Right cardiac atrium (tissue), 5 donors: ENCODE data around the gene SPRED2. TPM values are rescaled to one million over a fixed set of nuclear protein-coding genes. Genes with fewer than 3 reads are reported as not detected.
A peak's percentile ranks its signal among the peaks of the same experiment; 100 is the strongest.

ENCODE experiments used
- ATAC-seq, 2 donors: fragments of 200-7000 bp; cut with Tn5 transposase; one replicate each; pipeline versions ENCODE4 v1.8.0 to v1.9.1; 2020; ENCODE audit warnings: moderate library complexity in 2 of 2, mild to moderate bottlenecking in 1 of 2
- DNase-seq, 3 donors: peaks; one replicate each; pipeline ENCODE4 v3.0.0-alpha.2; 2020
- H3K27ac ChIP-seq: one replicate; pipeline ENCODE4 v1.5.1; 2013; ENCODE audit warnings: mild to moderate bottlenecking, low read length, control low read depth, moderate library complexity
- H3K27me3 ChIP-seq: one replicate; pipeline ENCODE4 v1.6.1; 2013; ENCODE audit not compliant: control insufficient read depth, insufficient read depth
- H3K4me1 ChIP-seq: one replicate; pipeline ENCODE4 v1.6.1; 2013; ENCODE audit warnings: low read length; ENCODE audit not compliant: control insufficient read depth, insufficient read depth
- H3K4me3 ChIP-seq: one replicate; pipeline ENCODE4 v1.5.1; 2013; ENCODE audit warnings: low read length, control low read depth
- H3K9me3 ChIP-seq: one replicate; pipeline ENCODE4 v1.6.1; 2013; ENCODE audit warnings: low read length; ENCODE audit not compliant: control insufficient read depth
- WGBS: extraction: QIAGEN DNeasy Blood & Tissue Kit; methylation state at CpG from one replicate; pipeline ENCODE4 v1.1.7; 2013; 5-methylcytosine and 5-hydroxymethylcytosine counted together
- intact Hi-C, 4 donors: fragments of 100-400 bp; cut with DNase I; formaldehyde crosslinking; loops; one replicate each; pipeline versions ENCODE4 v1.11.0 to v1.14.0; 2022 to 2023
- polyA plus RNA-seq: library from polyadenylated mRNA; stranded (reverse); fragments of 200-250 nt; gene quantifications from one replicate; pipeline ENCODE4 v1.2.3, GENCODE V29; 2013
- total RNA-seq, 4 donors: library from RNA; stranded (reverse); fragmentation: NEBNext Ultra II Directional; extraction: Animal tissue kit (Norgen Biotek cat#: 25700); gene quantifications; one replicate each; pipeline ENCODE4 v1.2.1, GENCODE V29; 2021
- donor health status: healthy with polysubstance abuse.
- donor health status: DM: no; HTN: yes; CAD: no.
- donor health status: DM: no; HTN: no; CAD: no.
- donor health status: DM: no; HTN: yes; CAD: no; lungs with severe emphysema.
- donor health status: DM: yes; HTN: yes; CAD: no.

SPRED2 gene
- total and polyA plus RNA-seq, 5 donors = 9.2 to 17.9 (median 15.3) TPM

DNA sequence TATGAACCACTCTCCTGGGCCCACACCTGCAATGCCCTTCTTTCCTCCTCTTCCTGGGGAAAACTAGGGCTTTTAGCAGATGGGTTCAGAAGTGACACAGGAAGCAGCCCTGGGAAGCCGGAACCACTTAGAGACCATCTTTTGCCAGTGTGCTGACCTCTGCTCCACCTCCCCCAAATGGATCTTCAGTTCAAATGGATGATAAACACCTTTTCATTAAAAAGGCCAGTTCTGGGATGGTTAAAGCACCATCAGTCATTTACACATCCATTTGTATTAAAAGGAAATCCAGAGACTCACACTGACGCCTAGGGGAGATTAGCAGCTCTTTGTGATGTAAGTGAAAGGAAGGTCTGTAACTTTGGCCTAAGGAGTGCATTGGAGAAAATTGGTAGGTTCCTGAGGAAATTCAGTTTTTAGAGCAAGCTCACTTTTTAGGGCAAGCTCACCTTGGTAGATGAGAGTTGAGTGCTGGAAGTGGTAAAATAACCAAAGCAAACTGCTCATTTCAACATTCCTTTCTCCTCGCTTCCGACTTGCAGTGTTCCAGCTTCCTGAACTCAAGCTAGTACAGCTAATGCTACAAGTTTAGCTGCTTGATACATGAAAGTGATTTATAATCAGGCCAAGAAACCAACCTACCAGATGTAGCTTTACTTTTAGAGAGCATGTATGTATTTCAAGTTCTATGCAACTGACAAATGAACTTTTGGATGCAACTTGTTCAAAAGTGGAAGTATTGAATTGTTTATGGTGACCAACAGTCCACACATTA is 157.1 kb downstream of the SPRED2 start:
- WGBS = 64% methylated on average over 4 of the region's 4 CpGs
- Histone ChIP-seq H3K27me3 (no peaks in the 10 kb centered on the region), H3K4me1 (peaks cover 13% of the 10 kb centered on the region), H3K9me3 (no peaks in the 10 kb centered on the region), H3K27ac (no peak overlapping the region), H3K4me3 (no peak overlapping the region)
- DNase-seq (no peak), ATAC-seq (no peak)
- intact Hi-C loops = loop anchor here in 1 of 4 donors (10.0 kb wide), 1 partner anchor 159 kb away; the partner anchor contains the start of gene SPRED2

DNA sequence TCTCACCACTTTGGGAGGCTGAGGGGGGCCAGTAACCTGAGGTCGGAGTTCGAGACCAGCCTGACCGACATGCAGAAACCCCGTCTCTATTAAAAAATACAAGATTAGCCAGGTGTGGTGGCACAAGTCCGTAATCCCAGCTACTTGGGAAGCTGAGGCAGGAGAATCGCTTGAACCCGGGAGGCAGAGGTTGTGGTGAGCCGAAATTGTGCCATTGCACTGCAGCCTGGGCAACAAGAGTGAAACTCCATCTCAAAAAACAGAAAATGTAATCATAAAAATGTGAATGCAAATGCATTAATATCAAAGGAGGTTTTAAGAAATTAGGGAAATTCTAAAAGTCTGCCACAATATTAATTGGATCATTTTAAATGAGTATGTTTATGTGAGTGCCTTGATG is 159.1 kb downstream of the SPRED2 start:
- WGBS = 98% methylated on average over 8 of the region's 8 CpGs
- no peaks in the 10 kb centered on the region for H3K9me3 ChIP-seq
- intact Hi-C loops = loop anchor here in 1 of 4 donors (10.0 kb wide), 1 partner anchor 161 kb away; the partner anchor contains the start of gene SPRED2
- no peak for ATAC-seq
- peaks cover 10% of the 10 kb centered on the region for H3K4me1 ChIP-seq
- no peak overlapping the region for H3K27ac ChIP-seq
- no peak overlapping the region for H3K4me3 ChIP-seq
- no peaks in the 10 kb centered on the region for H3K27me3 ChIP-seq
- DNase-seq = no peak

DNA sequence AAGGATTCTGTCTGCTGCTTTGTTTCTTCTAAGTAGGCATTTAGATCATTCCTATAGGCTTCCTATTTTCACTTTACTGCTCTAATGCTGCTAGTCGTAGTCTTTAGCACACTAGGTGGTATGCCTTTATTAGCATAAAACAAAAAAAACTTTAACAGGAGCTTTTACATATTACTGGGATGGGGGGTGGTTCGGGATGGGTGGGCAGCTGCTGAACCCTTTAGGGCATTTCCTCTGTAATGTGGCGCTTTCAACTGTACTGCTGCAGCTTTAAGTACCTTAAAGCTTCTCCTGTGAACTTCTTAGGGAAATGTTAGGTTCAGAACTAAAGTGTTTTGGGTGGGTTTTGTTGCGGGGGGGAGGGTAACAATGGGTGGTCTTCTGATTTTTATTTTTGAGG is 163.4 kb downstream of the SPRED2 start:
- H3K4me3 ChIP-seq = no peak overlapping the region
- H3K9me3 ChIP-seq = no peaks in the 10 kb centered on the region
- H3K4me1 ChIP-seq = no peaks in the 10 kb centered on the region
- no peak overlapping the region for H3K27ac ChIP-seq
- WGBS = 80% methylated on average over 4 of the region's 4 CpGs
- intact Hi-C loops = loop anchor here in 3 of 4 donors (5.0 kb wide), 4 partner anchors 163 to 303 kb away; partner anchors contain the start of gene SPRED2 (in 1 of the 3)
- DNase-seq = no peak
- ATAC-seq = no peak
- no peaks in the 10 kb centered on the region for H3K27me3 ChIP-seq

GRCh38 chr2:65267008-65267407 is 165.4 kb downstream of the SPRED2 start:
- Histone ChIP-seq H3K27me3 (no peaks in the 10 kb centered on the region), H3K4me1 (no peaks in the 10 kb centered on the region), H3K9me3 (no peaks in the 10 kb centered on the region), H3K27ac (no peak overlapping the region), H3K4me3 (no peak overlapping the region)
- intact Hi-C loops = loop anchor here in 3 of 4 donors (5.0 kb wide), 4 partner anchors 165 to 305 kb away; partner anchors contain the start of gene SPRED2 (in 1 of the 3)
- ATAC-seq (no peak), DNase-seq (no peak)
- WGBS = 97% methylated on average over 1 of the region's 1 CpG

DNA sequence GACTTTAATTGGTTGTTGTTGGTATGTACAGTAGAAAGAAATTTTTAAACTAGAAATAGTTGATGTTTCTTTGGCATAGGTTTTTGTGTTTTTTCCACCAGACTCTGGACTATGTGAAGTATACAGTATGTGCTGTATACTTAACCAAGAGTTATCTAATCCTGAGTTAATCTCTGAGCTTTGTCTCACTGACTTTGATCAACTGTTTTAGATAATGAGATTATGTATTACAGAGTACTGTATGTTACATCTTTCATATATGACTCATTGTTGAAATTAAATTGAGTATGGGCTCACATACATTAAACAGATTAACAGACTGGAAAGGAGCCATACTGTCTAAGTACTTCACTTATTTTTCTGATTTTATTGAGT is 166.7 kb downstream of the SPRED2 start:
- ATAC-seq = no peak
- Histone ChIP-seq H3K27me3 (no peaks in the 10 kb centered on the region), H3K4me3 (no peak overlapping the region), H3K4me1 (no peaks in the 10 kb centered on the region), H3K27ac (no peak overlapping the region), H3K9me3 (no peaks in the 10 kb centered on the region)
- intact Hi-C loops = loop anchor here in 3 of 4 donors (5.0 kb wide), 4 partner anchors 167 to 307 kb away; partner anchors contain the start of gene SPRED2 (in 1 of the 3)
- DNase-seq = no peak

DNA sequence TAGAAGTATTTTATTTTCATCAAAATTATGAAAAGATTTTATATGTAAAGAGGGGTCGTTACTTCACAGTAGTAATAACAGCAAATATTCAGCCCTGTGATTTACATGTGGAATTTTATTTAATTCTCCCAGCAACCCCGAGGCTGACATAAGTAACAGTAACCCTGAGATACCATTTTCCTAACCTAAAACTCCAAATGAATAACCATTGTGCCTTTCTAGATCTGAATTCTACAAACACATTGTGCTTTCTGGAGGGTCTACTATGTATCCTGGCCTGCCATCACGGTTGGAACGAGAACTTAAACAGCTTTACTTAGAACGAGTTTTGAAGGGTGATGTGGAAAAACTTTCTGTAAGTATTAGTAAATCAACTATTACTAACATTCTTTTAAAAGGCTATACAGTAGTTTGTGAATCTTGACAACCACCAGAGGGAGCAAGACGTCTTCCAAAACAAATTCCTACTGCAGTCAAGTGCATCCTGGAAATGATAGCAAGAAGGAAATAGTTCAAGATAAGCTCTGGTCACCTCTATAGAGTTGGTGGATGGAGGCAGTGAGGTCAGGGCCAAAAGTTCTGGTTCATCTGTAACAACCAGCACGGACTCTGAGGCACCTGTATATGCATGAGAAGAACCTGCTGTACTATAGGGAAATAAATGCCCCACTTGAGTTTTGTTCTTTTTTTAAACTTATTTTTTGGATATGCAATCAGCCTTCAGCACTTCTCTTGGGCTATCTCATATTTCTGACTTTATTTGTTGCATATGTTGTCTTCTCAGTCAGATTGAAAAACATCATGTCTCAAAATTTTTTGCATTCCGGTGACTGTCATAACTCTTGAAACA is 167.4 kb downstream of the SPRED2 start:
- Histone ChIP-seq H3K4me3 (no peak overlapping the region), H3K27me3 (no peaks in the 10 kb centered on the region), H3K27ac (no peak overlapping the region), H3K4me1 (no peaks in the 10 kb centered on the region), H3K9me3 (no peaks in the 10 kb centered on the region)
- intact Hi-C loops = loop anchor here (5.0 kb wide), 4 partner anchors 167 to 307 kb away; partner anchors contain the start of gene SPRED2 (in 1 of the 4)
- DNase-seq = no peak
- ATAC-seq = peak; percentile 78 to 79
- 40% methylated on average over 8 of the region's 8 CpGs for WGBS

DNA sequence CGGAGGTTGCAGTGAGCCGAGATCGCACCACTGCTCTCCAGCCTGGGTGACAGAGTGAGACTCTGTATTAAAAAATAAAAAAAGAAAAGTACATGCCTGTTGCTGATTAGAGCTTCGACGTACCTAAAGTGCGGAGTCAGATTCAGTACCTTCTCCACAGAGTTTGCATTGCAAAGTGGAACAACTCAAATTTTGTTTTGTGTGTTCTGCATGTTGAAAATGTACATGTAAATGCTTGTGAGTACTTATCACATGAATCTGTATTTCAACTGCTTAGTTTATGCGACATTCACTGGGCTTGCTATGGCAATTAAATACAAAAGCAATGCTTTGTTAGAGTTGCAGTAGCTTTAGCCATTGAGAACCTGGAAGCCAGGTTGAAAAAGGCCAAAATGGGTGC is 168.4 kb downstream of the SPRED2 start:
- H3K4me3 ChIP-seq = no peak overlapping the region
- no peaks in the 10 kb centered on the region for H3K27me3 ChIP-seq
- 95% methylated on average over 7 of the region's 7 CpGs for WGBS
- ATAC-seq (no peak), DNase-seq (no peak)
- no peak overlapping the region for H3K27ac ChIP-seq
- H3K4me1 ChIP-seq = no peaks in the 10 kb centered on the region
- no peaks in the 10 kb centered on the region for H3K9me3 ChIP-seq
- intact Hi-C loops = loop anchor here in 2 of 4 donors (5.0 kb wide), 2 partner anchors 288 to 308 kb away; no protein-coding TSS in a partner anchor

DNA sequence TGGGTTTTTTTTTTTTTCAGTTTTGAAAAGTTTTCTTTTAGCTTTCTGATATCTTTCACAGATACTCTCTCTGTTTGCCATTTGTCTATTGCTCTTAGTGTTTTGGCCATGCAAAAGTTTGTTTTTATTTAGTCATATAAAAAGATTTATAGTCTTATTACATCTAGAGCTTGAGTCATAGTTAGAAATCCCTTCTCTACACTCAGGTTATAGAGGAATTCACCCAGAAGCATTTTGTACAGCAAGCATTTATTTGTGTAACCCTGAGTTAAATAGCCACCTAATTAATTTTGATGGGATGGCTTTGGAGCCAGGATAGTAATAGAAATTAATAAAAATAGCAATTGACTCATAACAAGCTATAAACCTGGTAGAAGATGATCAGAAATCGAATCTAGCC is 169.1 kb downstream of the SPRED2 start:
- WGBS = 95% methylated on average over 1 of the region's 1 CpG
- DNase-seq = no peak

GRCh38 chr2:65261676-65262075 is 170.7 kb downstream of the SPRED2 start:
- 76% methylated on average over 3 of the region's 3 CpGs for WGBS

More for the DNA sequence above, 169.1 kb downstream of the SPRED2 start:
- Histone ChIP-seq H3K4me3 (no peak overlapping the region), H3K27me3 (no peaks in the 10 kb centered on the region), H3K9me3 (no peaks in the 10 kb centered on the region), H3K27ac (no peak overlapping the region), H3K4me1 (no peaks in the 10 kb centered on the region)
- ATAC-seq = no peak
- intact Hi-C loops = loop anchor here in 2 of 4 donors (5.0 kb wide), 2 partner anchors 289 to 309 kb away; no protein-coding TSS in a partner anchor

More at GRCh38 chr2:65261676-65262075, 170.7 kb downstream of the SPRED2 start:
- DNase-seq (no peak), ATAC-seq (no peak)
- Histone ChIP-seq H3K27me3 (no peaks in the 10 kb centered on the region), H3K4me1 (no peaks in the 10 kb centered on the region), H3K9me3 (no peaks in the 10 kb centered on the region), H3K27ac (no peak overlapping the region), H3K4me3 (no peak overlapping the region)
- intact Hi-C loops = loop anchor here in 2 of 4 donors (5.0 kb wide), 2 partner anchors 291 to 311 kb away; no protein-coding TSS in a partner anchor
